Immature natural killer cell (primary cell): ENCODE data around the gene HBM. TPM values are rescaled to one million over a fixed set of nuclear protein-coding genes. Genes with fewer than 3 reads are reported as not detected.
"Not testable (repeated sequence)": the region's sequence is repeated elsewhere in the genome, so short reads cannot be mapped to it uniquely, and the experiment has no call there.

Experiments
- DNase-seq, 3 donors: peaks; one replicate each; pipeline ENCODE4 v3.0.0; 2022; ENCODE audit warnings: mixed read lengths in 1 of 3
- H3K27ac Mint-ChIP-seq, 6 donors: one replicate each; pipeline ENCODE4 v1.8.0; 2020; ENCODE audit warnings: mixed read lengths in 6 of 6, mild to moderate bottlenecking in 5 of 6, inconsistent platforms in 4 of 6, moderate library complexity in 3 of 6
- H3K27me3 Mint-ChIP-seq, 3 donors: one replicate each; pipeline ENCODE4 v1.8.0; 2020 to 2021; ENCODE audit warnings: low read depth in 3 of 3, mild to moderate bottlenecking in 3 of 3, mixed read lengths in 3 of 3, moderate library complexity in 3 of 3, inconsistent platforms in 1 of 3
- H3K36me3 Mint-ChIP-seq, 3 donors: one replicate each; pipeline ENCODE4 v1.8.0; 2020; ENCODE audit warnings: mixed read lengths in 3 of 3, inconsistent platforms in 2 of 3, mild to moderate bottlenecking in 2 of 3
- H3K4me1 Mint-ChIP-seq, 2 donors: one replicate each; pipeline ENCODE4 v1.8.0; 2020; ENCODE audit warnings: inconsistent platforms in 2 of 2, mild to moderate bottlenecking in 2 of 2, mixed read lengths in 2 of 2, moderate library complexity in 1 of 2
- H3K4me3 Mint-ChIP-seq, 5 donors: one replicate each; pipeline ENCODE4 v1.8.0; 2020; ENCODE audit warnings: mild to moderate bottlenecking in 5 of 5, mixed read lengths in 5 of 5, inconsistent platforms in 3 of 5, moderate library complexity in 3 of 5
- H3K9me3 Mint-ChIP-seq, 6 donors: one replicate each; pipeline ENCODE4 v1.8.0; 2020; ENCODE audit warnings: mild to moderate bottlenecking in 6 of 6, mixed read lengths in 6 of 6, inconsistent platforms in 4 of 6, moderate library complexity in 3 of 6
- polyA plus RNA-seq, 3 donors: library from polyadenylated mRNA; unstranded; fragments of 300-500 nt; fragmentation: Illumina TruSeq; gene quantifications; one replicate each; pipeline ENCODE4 v1.2.3, GENCODE V29; 2021

The HBM gene
- polyA plus RNA-seq, 3 donors from 2014 or later: 2.5 TPM; not detected in 2

GRCh38 chr16:188674-189073, 22.9 kb downstream of the HBM start:
- Mint-ChIP-seq H3K9me3 (no peaks in the 10 kb centered on the region), H3K36me3 (peaks cover 14 to 42% (median 23%) of the 10 kb centered on the region in 3 donors), H3K4me1 (peaks cover 0 to 3% of the 10 kb centered on the region in 2 donors), H3K4me3 (no peak overlapping the region), H3K27ac (peak overlapping the region in 3 of 6 donors; percentile 17 to 67 (median 45)), H3K27me3 (peaks cover 0 to 14% (median 0%) of the 10 kb centered on the region in 3 donors)
- no peak for DNase-seq

- H3K4me1 Mint-ChIP-seq: peaks cover 0 to 3% of the 10 kb centered on the region in 2 donors
- DNase-seq: no peak
- H3K27me3 Mint-ChIP-seq: peaks cover 0 to 14% (median 0%) of the 10 kb centered on the region in 3 donors
- no peak overlapping the region for H3K27ac Mint-ChIP-seq
- no peaks in the 10 kb centered on the region for H3K9me3 Mint-ChIP-seq
- H3K36me3 Mint-ChIP-seq: peaks cover 14 to 43% (median 23%) of the 10 kb centered on the region in 3 donors
- no peak overlapping the region for H3K4me3 Mint-ChIP-seq
These were observed 23.9 kb downstream of the HBM start for GRCh38 chr16:189604-190186.

- peaks cover 14 to 41% (median 23%) of the 10 kb centered on the region in 3 donors for H3K36me3 Mint-ChIP-seq
- no peaks in the 10 kb centered on the region for H3K9me3 Mint-ChIP-seq
- DNase-seq: no peak
- peaks cover 0 to 14% (median 2%) of the 10 kb centered on the region in 3 donors for H3K27me3 Mint-ChIP-seq
- peak overlapping the region in 3 of 6 donors; percentile 26 to 35 (median 28) for H3K27ac Mint-ChIP-seq
- peaks cover 0 to 3% of the 10 kb centered on the region in 2 donors for H3K4me1 Mint-ChIP-seq
- H3K4me3 Mint-ChIP-seq: no peak overlapping the region
These were observed 26.1 kb downstream of the HBM start for GRCh38 chr16:191831-192230.

GRCh38 chr16:192686-193085, 26.9 kb downstream of the HBM start:
- H3K36me3 Mint-ChIP-seq: peaks cover 14 to 46% (median 23%) of the 10 kb centered on the region in 3 donors
- H3K4me1 Mint-ChIP-seq: peaks cover 0 to 3% of the 10 kb centered on the region in 2 donors
- H3K27me3 Mint-ChIP-seq: peaks cover 0 to 14% (median 2%) of the 10 kb centered on the region in 3 donors
- no peak for DNase-seq
- H3K27ac Mint-ChIP-seq: no peak overlapping the region
- no peaks in the 10 kb centered on the region for H3K9me3 Mint-ChIP-seq
- no peak overlapping the region for H3K4me3 Mint-ChIP-seq

- peaks cover 0 to 13% (median 2%) of the 10 kb centered on the region in 3 donors for H3K27me3 Mint-ChIP-seq
- H3K27ac Mint-ChIP-seq: no peak overlapping the region
- H3K36me3 Mint-ChIP-seq: peaks cover 14 to 51% (median 23%) of the 10 kb centered on the region in 3 donors
- no peak for DNase-seq
- no peaks in the 10 kb centered on the region for H3K9me3 Mint-ChIP-seq
- peaks cover 0 to 3% of the 10 kb centered on the region in 2 donors for H3K4me1 Mint-ChIP-seq
- no peak overlapping the region for H3K4me3 Mint-ChIP-seq
These were observed 27.7 kb downstream of the HBM start for GRCh38 chr16:193441-193840.

- Mint-ChIP-seq H3K4me3 (no peak overlapping the region), H3K9me3 (no peaks in the 10 kb centered on the region), H3K36me3 (peaks cover 13 to 47% (median 14%) of the 10 kb centered on the region in 3 donors), H3K27me3 (peaks cover 0 to 8% (median 2%) of the 10 kb centered on the region in 3 donors), H3K4me1 (no peaks in the 10 kb centered on the region), H3K27ac (peak overlapping the region in 1 of 6 donors; percentile 23)
- no peak for DNase-seq
These were observed 28.7 kb downstream of the HBM start for GRCh38 chr16:194516-194915.

GRCh38 chr16:200388-200787, 34.6 kb downstream of the HBM start:
- DNase-seq: no peak
- H3K36me3 Mint-ChIP-seq: peaks cover 0 to 32% (median 6%) of the 10 kb centered on the region in 3 donors
- H3K27me3 Mint-ChIP-seq: peaks cover 0 to 2% (median 0%) of the 10 kb centered on the region in 3 donors
- no peak overlapping the region for H3K4me3 Mint-ChIP-seq
- no peak overlapping the region for H3K27ac Mint-ChIP-seq
- no peaks in the 10 kb centered on the region for H3K4me1 Mint-ChIP-seq
- no peaks in the 10 kb centered on the region for H3K9me3 Mint-ChIP-seq

- no peak overlapping the region for H3K4me3 Mint-ChIP-seq
- DNase-seq: no peak
- H3K4me1 Mint-ChIP-seq: peaks cover 0 to 4% of the 10 kb centered on the region in 2 donors
- H3K27me3 Mint-ChIP-seq: no peaks in the 10 kb centered on the region
- H3K36me3 Mint-ChIP-seq: peaks cover 13 to 38% (median 13%) of the 10 kb centered on the region in 3 donors
- no peak overlapping the region for H3K27ac Mint-ChIP-seq
- H3K9me3 Mint-ChIP-seq: no peaks in the 10 kb centered on the region
These were observed 37.5 kb downstream of the HBM start for GRCh38 chr16:203246-203645.

GRCh38 chr16:204046-204445, 38.3 kb downstream of the HBM start:
- H3K9me3 Mint-ChIP-seq, H3K4me1 Mint-ChIP-seq, H3K27ac Mint-ChIP-seq, H3K4me3 Mint-ChIP-seq, H3K27me3 Mint-ChIP-seq, DNase-seq: not testable (repeated sequence)
- H3K36me3 Mint-ChIP-seq: peaks cover 13 to 36% (median 13%) of the 10 kb centered on the region in 3 donors

GRCh38 chr16:209359-209758, 43.6 kb downstream of the HBM start:
- DNase-seq, H3K4me3 Mint-ChIP-seq, H3K27ac Mint-ChIP-seq, H3K4me1 Mint-ChIP-seq, H3K9me3 Mint-ChIP-seq, H3K27me3 Mint-ChIP-seq: not testable (repeated sequence)
- H3K36me3 Mint-ChIP-seq: peaks cover 12 to 27% (median 13%) of the 10 kb centered on the region in 3 donors

- H3K36me3 Mint-ChIP-seq: peaks cover 3 to 18% (median 6%) of the 10 kb centered on the region in 3 donors
- H3K4me3 Mint-ChIP-seq, H3K27me3 Mint-ChIP-seq, H3K9me3 Mint-ChIP-seq, H3K27ac Mint-ChIP-seq, DNase-seq, H3K4me1 Mint-ChIP-seq: not testable (repeated sequence)
These were observed 45.9 kb downstream of the HBM start for GRCh38 chr16:211631-212180.

GRCh38 chr16:212999-213398, 47.2 kb downstream of the HBM start:
- peaks cover 2 to 16% (median 6%) of the 10 kb centered on the region in 3 donors for H3K36me3 Mint-ChIP-seq
- H3K27ac Mint-ChIP-seq: peak overlapping the region in 1 of 6 donors; percentile 49
- H3K4me1 Mint-ChIP-seq: peaks cover 2 to 7% of the 10 kb centered on the region in 2 donors
- H3K27me3 Mint-ChIP-seq: peaks cover 0 to 5% (median 0%) of the 10 kb centered on the region in 3 donors
- no peak overlapping the region for H3K4me3 Mint-ChIP-seq
- no peak for DNase-seq
- no peaks in the 10 kb centered on the region for H3K9me3 Mint-ChIP-seq
